NCI-H1436 (cell line): ENCODE data around the gene MED8.

Experiments
- DNase-seq: peaks from one replicate; lab custom pipeline; 2025; lab: John Stamatoyannopoulos, UW

The MED8 gene

DNA sequence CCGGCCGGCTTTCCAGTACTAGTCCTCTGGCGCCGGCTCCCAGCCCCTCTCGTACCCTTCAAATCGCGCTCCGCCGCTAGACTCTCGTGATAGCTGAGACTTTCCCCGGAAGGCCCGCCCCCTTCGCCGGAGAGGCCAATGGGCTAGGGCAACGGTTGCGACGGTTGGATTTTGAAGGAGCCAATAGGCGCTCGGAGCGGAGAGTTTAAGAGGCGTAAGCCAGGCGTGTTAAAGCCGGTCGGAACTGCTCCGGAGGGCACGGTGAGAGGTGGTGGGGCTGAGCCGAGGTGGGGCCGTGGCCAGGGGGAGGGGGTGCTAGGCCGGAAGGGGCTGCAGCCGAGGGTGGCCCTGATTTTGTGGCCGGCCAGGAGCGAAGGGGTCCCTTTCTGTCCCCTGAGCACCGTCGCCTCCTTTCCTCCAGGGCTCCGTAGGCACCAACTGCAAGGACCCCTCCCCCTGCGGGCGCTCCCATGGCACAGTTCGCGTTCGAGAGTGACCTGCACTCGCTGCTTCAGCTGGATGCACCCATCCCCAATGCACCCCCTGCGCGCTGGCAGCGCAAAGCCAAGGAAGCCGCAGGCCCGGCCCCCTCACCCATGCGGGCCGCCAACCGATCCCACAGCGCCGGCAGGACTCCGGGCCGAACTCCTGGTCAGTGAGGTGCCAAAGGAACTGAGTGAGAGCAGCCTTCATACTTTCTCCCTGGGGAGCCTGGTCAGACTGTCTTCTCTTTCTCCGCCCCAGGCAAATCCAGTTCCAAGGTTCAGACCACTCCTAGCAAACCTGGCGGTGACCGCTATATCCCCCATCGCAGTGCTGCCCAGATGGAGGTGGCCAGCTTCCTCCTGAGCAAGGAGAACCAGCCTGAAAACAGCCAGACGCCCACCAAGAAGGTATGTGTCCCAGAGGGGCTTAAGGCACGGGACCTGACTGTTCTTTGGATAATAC lies 30.6 kb downstream of the MED8 start, which contains the start of gene CDC20:
TSS of gene CDC20 (plus strand) at position 236 of the 948 bp plus-strand sequence. CDS start at position 471, 235 bp downstream.
- peak; percentile 98 for DNase-seq

- DNase-seq, result peak; percentile 36
Observed at GRCh38 chr1:43358121-43358745, 31.4 kb downstream of the MED8 start.

DNA sequence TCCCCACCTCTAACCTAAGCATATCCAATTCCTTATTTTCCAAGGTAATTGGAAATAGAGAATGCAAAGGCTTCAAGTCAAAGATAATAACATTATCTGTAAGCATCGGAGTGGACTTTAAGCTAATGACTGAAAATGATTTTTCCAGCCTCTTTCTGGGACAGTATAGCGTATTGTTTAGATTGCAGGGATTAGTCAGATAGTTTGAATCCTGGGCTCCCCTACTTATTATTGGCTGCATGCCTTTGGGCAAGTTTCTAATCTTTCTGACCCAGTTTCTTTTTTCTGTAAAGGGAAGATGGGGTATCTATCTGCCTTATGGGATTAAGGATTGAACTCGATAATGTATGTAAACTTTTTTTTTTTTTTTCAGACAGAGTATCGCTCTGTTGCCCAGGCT lies 32.3 kb downstream of the MED8 start:
- no peak for DNase-seq

DNA sequence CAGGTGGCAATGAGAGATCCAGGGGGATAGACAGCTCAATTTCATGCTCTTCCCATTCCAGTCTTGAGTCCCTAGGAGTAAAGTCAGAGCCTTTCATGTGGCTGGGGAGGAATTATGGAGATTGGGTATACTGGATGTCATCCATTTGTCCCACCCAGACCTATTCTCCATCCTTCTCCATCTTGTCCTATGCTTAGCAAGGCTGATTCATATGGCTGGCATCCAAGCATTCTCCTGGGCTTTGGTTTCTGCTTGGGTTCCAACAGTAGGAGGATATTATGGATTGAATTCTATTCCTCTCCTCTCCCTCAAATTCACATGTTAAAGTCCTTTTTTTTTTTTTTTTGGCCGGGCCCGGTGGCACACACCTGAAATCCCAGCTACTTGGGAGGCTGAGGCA lies 34.7 kb downstream of the MED8 start:
- DNase-seq, result no peak

DNA sequence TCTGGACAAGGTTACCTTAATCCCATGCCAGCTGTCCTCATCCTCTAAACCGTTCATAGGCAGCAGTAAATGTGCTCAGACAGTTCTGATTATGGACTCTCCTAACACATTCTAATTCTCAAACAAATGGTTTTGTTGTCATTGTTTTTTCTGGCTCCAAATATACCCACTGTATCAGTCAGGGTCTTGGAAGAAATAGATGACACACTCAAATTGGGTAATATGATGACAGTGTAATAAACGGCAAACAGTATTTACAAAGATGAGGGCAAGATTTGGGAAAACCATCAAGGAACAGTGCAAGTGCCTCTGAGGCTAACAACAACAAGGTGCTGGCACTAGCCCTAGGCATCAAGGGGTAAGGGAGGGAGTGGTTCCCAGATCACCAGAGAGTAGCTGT lies 35.1 kb downstream of the MED8 start:
- no peak for DNase-seq

- DNase-seq, result no peak
Observed at GRCh38 chr1:43352881-43353280, 36.7 kb downstream of the MED8 start.

GRCh38 chr1:43352351-43352705 lies 37.3 kb downstream of the MED8 start:
- no peak for DNase-seq

- DNase-seq, result no peak
Observed at GRCh38 chr1:43351421-43352350, 37.9 kb downstream of the MED8 start.

- no peak for DNase-seq
Observed at GRCh38 chr1:43350976-43351375, 38.6 kb downstream of the MED8 start.

DNA sequence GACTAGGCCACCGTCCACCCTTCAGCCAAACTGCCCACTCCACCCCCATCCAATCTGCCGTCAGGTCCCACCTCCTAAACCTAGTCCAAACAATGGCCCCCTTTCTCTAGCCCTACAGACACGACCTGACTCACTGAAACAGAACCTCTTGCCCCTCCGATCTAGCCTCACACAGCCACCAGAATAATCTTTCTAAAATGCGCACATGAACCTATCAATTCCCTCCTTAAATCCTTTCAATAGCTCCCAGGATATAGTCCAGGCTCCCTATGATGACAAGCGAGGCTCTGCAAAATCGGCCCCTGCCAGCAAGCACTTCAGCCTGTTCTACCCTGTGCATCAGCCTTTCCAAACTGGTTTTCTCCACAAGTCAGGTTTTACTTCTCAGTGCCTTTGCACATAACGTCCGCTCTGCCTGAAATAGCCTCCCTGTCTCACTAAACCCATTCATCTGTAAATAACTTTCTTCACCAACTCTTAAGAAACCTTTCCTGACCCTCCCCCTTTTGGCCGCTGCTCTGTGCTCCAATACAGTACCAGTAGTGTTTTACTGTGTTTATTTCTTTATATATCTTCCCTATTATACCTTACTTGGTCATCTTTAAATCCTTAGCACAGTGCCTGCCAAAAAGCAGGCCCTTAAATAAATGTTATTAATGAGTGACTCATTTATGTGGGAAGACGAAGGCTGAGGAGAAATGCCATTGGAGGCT lies 39.9 kb downstream of the MED8 start:
- DNase-seq, result no peak

GRCh38 chr1:43348809-43349593 lies 40.6 kb downstream of the MED8 start:
- peak; percentile 93 for DNase-seq

GRCh38 chr1:43348343-43348808 lies 41.2 kb downstream of the MED8 start:
- peak; percentile 50 for DNase-seq

GRCh38 chr1:43346636-43347035 lies 43.0 kb downstream of the MED8 start:
- no peak for DNase-seq

DNA sequence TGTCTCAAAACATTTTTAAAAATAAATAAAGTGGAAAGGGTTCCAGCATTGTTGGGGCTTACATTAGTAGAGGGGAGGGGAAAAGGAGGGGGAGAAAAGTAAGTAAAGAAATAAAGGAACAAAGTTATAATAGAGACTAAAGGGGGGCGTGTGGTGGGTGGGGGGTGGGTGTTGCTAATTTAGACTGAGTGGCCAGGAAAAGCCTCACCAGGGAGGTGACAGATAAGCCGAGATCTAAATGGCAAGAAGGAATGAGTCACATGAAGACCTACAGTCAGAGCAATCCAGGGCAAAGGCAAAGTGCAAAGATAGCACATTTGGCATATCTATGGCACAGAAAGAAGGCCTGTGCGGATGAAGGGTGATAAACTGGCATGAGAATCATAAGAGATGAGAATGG lies 44.5 kb downstream of the MED8 start:
- DNase-seq, result no peak

- DNase-seq, result no peak
Observed at GRCh38 chr1:43344267-43344850, 45.2 kb downstream of the MED8 start.

GRCh38 chr1:43340559-43340958 lies 49.0 kb downstream of the MED8 start:
- DNase-seq, result no peak

DNA sequence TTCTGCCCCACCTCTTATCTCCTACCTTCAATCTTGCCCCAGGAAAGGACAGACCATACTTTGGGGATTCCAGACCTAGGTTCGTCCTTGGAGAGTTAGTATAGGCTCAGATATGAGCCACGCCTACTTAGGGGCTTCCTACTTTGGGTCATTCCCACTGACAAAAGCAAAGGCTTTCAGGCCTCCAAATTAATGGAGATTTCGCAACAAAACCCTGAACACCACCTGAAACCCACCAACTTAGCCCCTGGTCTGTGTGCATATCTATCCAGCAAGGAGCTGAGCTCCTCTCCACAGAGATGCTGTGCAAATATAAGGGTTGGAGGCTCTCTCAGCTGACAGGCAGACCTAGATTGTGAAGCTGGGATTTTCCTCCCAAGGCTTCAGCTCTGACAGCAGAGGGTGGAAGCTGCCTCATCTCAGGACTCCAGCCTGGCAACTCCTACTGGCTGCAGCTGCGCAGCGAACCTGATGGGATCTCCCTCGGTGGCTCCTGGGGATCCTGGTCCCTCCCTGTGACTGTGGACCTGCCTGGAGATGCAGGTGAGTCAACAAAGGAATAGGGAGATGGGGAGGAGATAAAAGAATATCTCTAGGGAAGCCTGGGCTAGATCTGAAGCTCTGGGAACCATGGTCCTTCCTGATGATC lies 49.9 kb downstream of the MED8 start:
- no peak for DNase-seq

GRCh38 chr1:43338001-43338400 lies 51.6 kb downstream of the MED8 start:
- no peak for DNase-seq

GRCh38 chr1:43337588-43337987 lies 52.0 kb downstream of the MED8 start, which contains the start of gene MPL:
MPL (plus strand) TSS chr1:43337818; CDS start chr1:43337849, 31 bp downstream.
- DNase-seq, result no peak
